ENCODE results near the gene FANCE.

FANCE gene

DNA sequence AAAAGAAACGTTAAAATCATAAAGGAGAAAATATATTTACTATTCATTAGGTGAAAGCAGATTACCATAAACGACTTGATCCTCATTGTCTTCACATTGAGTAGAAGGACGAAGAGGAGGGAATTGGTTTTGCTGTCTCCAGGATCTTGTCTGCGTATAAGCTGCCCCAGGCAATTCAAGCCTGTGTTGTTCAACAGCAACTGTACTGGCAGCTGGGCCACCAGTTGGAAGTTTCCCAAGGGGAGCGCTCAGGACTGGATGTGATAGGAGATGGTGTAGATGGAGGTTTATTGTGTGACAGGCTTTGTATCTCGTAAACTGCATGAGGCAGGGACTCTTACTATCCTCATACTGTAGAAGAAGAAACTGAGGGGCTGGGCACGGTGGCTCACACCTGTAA lies 3.9 kb upstream of the FANCE start:
- ChIA-PET POLR2A (interaction anchor here (0.7 kb wide), 1 partner anchor 87 kb away, joined by 3 read pairs; no protein-coding TSS in a partner anchor), CTCF (interaction anchor here (0.9 to 10.6 kb wide), 14 partner anchors 11 to 161 kb away, joined by 3 to 92 read pairs (median 8); partner anchors contain the start of genes DEF6 and PPARD)
- 100% methylated on average over 5 of the region's 7 CpGs for WGBS (ENCODE audit: insufficient coverage)
- Histone ChIP-seq H3K9me3 (ENCODE audit: control extremely low read depth in 1 of 5, control insufficient read depth in 4 of 5, insufficient read depth in 2 of 5, low read depth in 1 of 5, low read length in 4 of 5) (no peaks in the 10 kb centered on the region), H3K4me1 (ENCODE audit: control extremely low read depth in 1 of 4, control insufficient read depth in 4 of 4, insufficient read depth in 4 of 4, low read length in 3 of 4) (peaks cover 11 to 23% (median 17%) of the 10 kb centered on the region in 4 experiments), H3K27ac (ENCODE audit: insufficient read depth in 1 of 2, low read depth in 1 of 2, low read length in 2 of 2, poor library complexity in 1 of 2, severe bottlenecking in 2 of 2) (no peak overlapping the region), H3K36me3 (ENCODE audit: control insufficient read depth in 4 of 4, insufficient read depth in 4 of 4, low read length in 3 of 4) (no peaks in the 10 kb centered on the region), H3K27me3 (replicated peaks in 2 of 5; ENCODE audit: control insufficient read depth in 4 of 5, insufficient read depth in 5 of 5, low read length in 4 of 5) (peaks cover 0 to 4% (median 3%) of the 10 kb centered on the region in 5 experiments), H3K4me3 (ENCODE audit: control insufficient read depth in 1 of 7, extremely low read depth in 1 of 7, insufficient read depth in 4 of 7, low read depth in 2 of 7, low read length in 6 of 7) (no peak overlapping the region)
- DNase-seq: no peak

- H3K36me3 ChIP-seq (ENCODE audit: control insufficient read depth in 4 of 4, insufficient read depth in 4 of 4, low read length in 3 of 4): no peaks in the 10 kb centered on the region
- no peak overlapping the region for H3K4me3 ChIP-seq (ENCODE audit: control insufficient read depth in 1 of 7, extremely low read depth in 1 of 7, insufficient read depth in 4 of 7, low read depth in 2 of 7, low read length in 6 of 7)
- CTCF ChIA-PET: interaction anchor here (0.7 to 10.6 kb wide), 22 partner anchors 8 to 163 kb away, joined by 3 to 92 read pairs (median 4); partner anchors contain the start of genes DEF6 and PPARD
- peaks cover 18 to 32% (median 21%) of the 10 kb centered on the region in 4 experiments for H3K4me1 ChIP-seq (ENCODE audit: control extremely low read depth in 1 of 4, control insufficient read depth in 4 of 4, insufficient read depth in 4 of 4, low read length in 3 of 4)
- peaks cover 0 to 4% (median 3%) of the 10 kb centered on the region in 5 experiments for H3K27me3 ChIP-seq (replicated peaks in 2 of 5; ENCODE audit: control insufficient read depth in 4 of 5, insufficient read depth in 5 of 5, low read length in 4 of 5)
- DNase-seq: peak; percentile 69 to 82 (median 78)
- H3K27ac ChIP-seq (ENCODE audit: insufficient read depth in 1 of 2, low read depth in 1 of 2, low read length in 2 of 2, poor library complexity in 1 of 2, severe bottlenecking in 2 of 2): no peak overlapping the region
- 47% methylated on average over 12 of the region's 14 CpGs for WGBS (ENCODE audit: insufficient coverage)
- no peaks in the 10 kb centered on the region for H3K9me3 ChIP-seq (ENCODE audit: control extremely low read depth in 1 of 5, control insufficient read depth in 4 of 5, insufficient read depth in 2 of 5, low read depth in 1 of 5, low read length in 4 of 5)
- POLR2A ChIA-PET: interaction anchor here (1.0 to 1.2 kb wide), 4 partner anchors 106 to 153 kb away, joined by 3 to 4 read pairs (median 4); partner anchors contain the start of gene DEF6
These were observed 2.8 kb upstream of the FANCE start for GRCh38 chr6:35449287-35449881.

DNA sequence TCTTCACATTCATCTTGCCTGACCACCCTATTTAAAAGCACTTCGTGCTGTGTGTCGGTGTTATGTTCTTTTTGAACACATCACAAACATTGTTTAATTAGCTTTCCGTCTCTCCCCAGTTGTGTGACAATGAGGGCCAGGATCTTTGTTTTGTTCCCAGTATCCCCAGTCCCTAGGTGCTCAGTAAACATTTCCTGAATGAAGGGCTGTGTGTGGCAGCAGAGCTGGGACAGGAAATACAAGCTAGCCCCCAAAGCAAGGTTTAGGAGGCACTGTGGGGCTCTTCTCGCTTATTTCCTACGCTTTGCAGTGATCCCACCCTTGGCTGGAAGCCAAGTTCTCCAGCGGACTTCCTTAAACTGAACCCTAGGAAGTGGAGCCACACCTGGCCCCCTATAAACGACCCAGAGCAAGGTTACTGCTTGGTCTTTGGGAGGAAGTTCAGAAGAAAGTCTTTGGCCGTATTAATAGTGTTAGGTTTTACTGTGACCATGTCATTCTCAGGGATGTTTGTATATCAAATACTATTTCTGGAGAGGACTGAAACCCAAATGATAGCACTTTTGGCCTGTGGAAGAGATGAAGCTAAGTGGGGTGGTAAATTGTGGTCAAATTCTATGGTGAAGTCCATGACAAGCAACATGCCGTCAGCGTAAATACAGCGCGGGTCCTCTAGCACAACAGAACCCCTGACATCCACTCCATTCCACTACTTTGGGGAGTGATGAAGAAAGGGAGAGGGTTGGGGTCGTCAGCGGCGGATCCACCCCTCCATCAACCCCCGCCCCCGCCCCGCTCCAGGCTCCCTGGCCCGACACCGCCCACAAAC lies 570 bp upstream of the FANCE start:
- peaks cover 18 to 35% (median 21%) of the 10 kb centered on the region in 4 experiments for H3K4me1 ChIP-seq (ENCODE audit: control extremely low read depth in 1 of 4, control insufficient read depth in 4 of 4, insufficient read depth in 4 of 4, low read length in 3 of 4)
- CTCF ChIA-PET: interaction anchor here (1.0 to 10.6 kb wide), 15 partner anchors 9 to 156 kb away, joined by 3 to 92 read pairs (median 5); partner anchors contain the start of genes DEF6, PPARD and RPL10A
- peaks cover 0 to 9% (median 5%) of the 10 kb centered on the region in 4 experiments for H3K36me3 ChIP-seq (ENCODE audit: control insufficient read depth in 4 of 4, insufficient read depth in 4 of 4, low read length in 3 of 4)
- no peaks in the 10 kb centered on the region for H3K9me3 ChIP-seq (ENCODE audit: control extremely low read depth in 1 of 5, control insufficient read depth in 4 of 5, insufficient read depth in 2 of 5, low read depth in 1 of 5, low read length in 4 of 5)
- DNase-seq: peak in 1 of 3 donors; percentile 15
- peak overlapping the region in 6 of 7 experiments; percentile 54 to 85 (median 69) for H3K4me3 ChIP-seq (ENCODE audit: control insufficient read depth in 1 of 7, extremely low read depth in 1 of 7, insufficient read depth in 4 of 7, low read depth in 2 of 7, low read length in 6 of 7)
- H3K27ac ChIP-seq (ENCODE audit: insufficient read depth in 1 of 2, low read depth in 1 of 2, low read length in 2 of 2, poor library complexity in 1 of 2, severe bottlenecking in 2 of 2): no peak overlapping the region
- H3K27me3 ChIP-seq (replicated peaks in 2 of 5; ENCODE audit: control insufficient read depth in 4 of 5, insufficient read depth in 5 of 5, low read length in 4 of 5): peaks cover 0 to under 1% (median 0%) of the 10 kb centered on the region in 5 experiments
- POLR2A ChIA-PET: interaction anchor here (0.6 kb wide), 1 partner anchor 19 kb away, joined by 5 read pairs; no protein-coding TSS in a partner anchor
- WGBS (ENCODE audit: insufficient coverage): 25% methylated on average over 11 of the region's 20 CpGs

GRCh38 chr6:35453236-35453635 lies 1.1 kb downstream of the FANCE start:
- no peak for DNase-seq
- Histone ChIP-seq H3K4me3 (ENCODE audit: control insufficient read depth in 1 of 7, extremely low read depth in 1 of 7, insufficient read depth in 4 of 7, low read depth in 2 of 7, low read length in 6 of 7) (peak overlapping the region in 6 of 7 experiments; percentile 43 to 85 (median 72)), H3K27me3 (replicated peaks in 2 of 5; ENCODE audit: control insufficient read depth in 4 of 5, insufficient read depth in 5 of 5, low read length in 4 of 5) (no peaks in the 10 kb centered on the region), H3K27ac (ENCODE audit: insufficient read depth in 1 of 2, low read depth in 1 of 2, low read length in 2 of 2, poor library complexity in 1 of 2, severe bottlenecking in 2 of 2) (no peak overlapping the region), H3K9me3 (ENCODE audit: control extremely low read depth in 1 of 5, control insufficient read depth in 4 of 5, insufficient read depth in 2 of 5, low read depth in 1 of 5, low read length in 4 of 5) (no peaks in the 10 kb centered on the region), H3K4me1 (ENCODE audit: control extremely low read depth in 1 of 4, control insufficient read depth in 4 of 4, insufficient read depth in 4 of 4, low read length in 3 of 4) (peaks cover 18 to 35% (median 21%) of the 10 kb centered on the region in 4 experiments), H3K36me3 (ENCODE audit: control insufficient read depth in 4 of 4, insufficient read depth in 4 of 4, low read length in 3 of 4) (peaks cover 6 to 20% (median 16%) of the 10 kb centered on the region in 4 experiments)
- WGBS (ENCODE audit: insufficient coverage): 0% methylated on average over 1 of the region's 3 CpGs
- POLR2A ChIA-PET: no interaction called here
- CTCF ChIA-PET: interaction anchor here (0.7 to 2.0 kb wide), 6 partner anchors 13 to 111 kb away, joined by 3 to 7 read pairs (median 4); partner anchors contain the start of genes PPARD and RPL10A

DNA sequence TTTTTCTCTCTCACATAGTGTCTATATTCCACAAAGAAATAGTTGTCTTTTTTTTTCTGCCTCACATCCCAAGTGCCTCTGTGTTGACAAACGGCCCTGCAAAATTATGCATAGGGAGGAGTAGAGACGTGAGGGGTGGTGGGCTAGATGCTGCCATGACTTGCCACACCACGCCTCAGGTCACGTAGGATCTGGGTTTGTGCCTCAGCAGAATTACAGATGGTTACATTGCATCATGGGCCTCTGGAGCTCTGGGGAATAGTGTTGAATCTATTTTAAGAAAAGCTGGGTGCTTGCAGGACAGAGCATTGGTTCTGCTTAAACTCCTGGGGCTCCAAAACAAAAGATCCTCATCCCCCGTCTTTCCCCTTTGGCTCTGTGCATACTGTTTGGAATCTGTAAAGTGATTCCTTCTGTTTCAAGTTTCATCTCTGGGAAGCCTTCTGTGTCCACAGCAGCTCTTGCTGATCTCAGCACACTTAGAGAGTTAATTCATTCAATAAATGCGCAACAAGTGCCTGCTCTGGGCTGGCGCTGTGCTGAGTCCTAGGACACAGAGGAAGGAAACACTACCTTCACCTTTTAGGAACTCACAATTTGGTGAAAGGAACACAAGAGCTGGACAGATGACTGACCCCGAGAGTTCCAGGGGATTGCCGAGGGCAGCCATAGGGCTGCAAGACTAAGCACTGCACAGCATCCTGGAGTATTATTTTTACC lies 2.4 kb downstream of the FANCE start:
- WGBS (ENCODE audit: insufficient coverage): 98% methylated on average over 6 of the region's 9 CpGs
- no peak overlapping the region for H3K27ac ChIP-seq (ENCODE audit: insufficient read depth in 1 of 2, low read depth in 1 of 2, low read length in 2 of 2, poor library complexity in 1 of 2, severe bottlenecking in 2 of 2)
- H3K27me3 ChIP-seq (replicated peaks in 2 of 5; ENCODE audit: control insufficient read depth in 4 of 5, insufficient read depth in 5 of 5, low read length in 4 of 5): no peaks in the 10 kb centered on the region
- CTCF ChIA-PET: interaction anchor here (0.6 to 2.0 kb wide), 9 partner anchors 9 to 168 kb away, joined by 3 to 5 read pairs (median 4); partner anchors contain the start of genes DEF6, PPARD and RPL10A
- H3K36me3 ChIP-seq (ENCODE audit: control insufficient read depth in 4 of 4, insufficient read depth in 4 of 4, low read length in 3 of 4): peaks cover 8 to 28% (median 22%) of the 10 kb centered on the region in 4 experiments
- POLR2A ChIA-PET: no interaction called here
- H3K4me1 ChIP-seq (ENCODE audit: control extremely low read depth in 1 of 4, control insufficient read depth in 4 of 4, insufficient read depth in 4 of 4, low read length in 3 of 4): peaks cover 18 to 35% (median 21%) of the 10 kb centered on the region in 4 experiments
- DNase-seq: no peak
- H3K4me3 ChIP-seq (ENCODE audit: control insufficient read depth in 1 of 7, extremely low read depth in 1 of 7, insufficient read depth in 4 of 7, low read depth in 2 of 7, low read length in 6 of 7): no peak overlapping the region
- no peaks in the 10 kb centered on the region for H3K9me3 ChIP-seq (ENCODE audit: control extremely low read depth in 1 of 5, control insufficient read depth in 4 of 5, insufficient read depth in 2 of 5, low read depth in 1 of 5, low read length in 4 of 5)

GRCh38 chr6:35457907-35458306 lies 5.8 kb downstream of the FANCE start:
- ChIA-PET CTCF (interaction anchor here (0.9 to 3.0 kb wide), 5 partner anchors 9 to 130 kb away, joined by 3 to 10 read pairs (median 3); no protein-coding TSS in a partner anchor), POLR2A (no interaction called here)
- H3K27ac ChIP-seq (ENCODE audit: insufficient read depth in 1 of 2, low read depth in 1 of 2, low read length in 2 of 2, poor library complexity in 1 of 2, severe bottlenecking in 2 of 2): no peak overlapping the region

More at GRCh38 chr6:35457907-35458306, 5.8 kb downstream of the FANCE start:
- no peak for DNase-seq
- H3K36me3 ChIP-seq (ENCODE audit: control insufficient read depth in 4 of 4, insufficient read depth in 4 of 4, low read length in 3 of 4): peaks cover 8 to 40% (median 27%) of the 10 kb centered on the region in 4 experiments
- no peaks in the 10 kb centered on the region for H3K9me3 ChIP-seq (ENCODE audit: control extremely low read depth in 1 of 5, control insufficient read depth in 4 of 5, insufficient read depth in 2 of 5, low read depth in 1 of 5, low read length in 4 of 5)
- H3K27me3 ChIP-seq (replicated peaks in 2 of 5; ENCODE audit: control insufficient read depth in 4 of 5, insufficient read depth in 5 of 5, low read length in 4 of 5): no peaks in the 10 kb centered on the region
- H3K4me3 ChIP-seq (ENCODE audit: control insufficient read depth in 1 of 7, extremely low read depth in 1 of 7, insufficient read depth in 4 of 7, low read depth in 2 of 7, low read length in 6 of 7): no peak overlapping the region
- WGBS (ENCODE audit: insufficient coverage): 100% methylated on average over 2 of the region's 4 CpGs
- peaks cover 6 to 18% (median 10%) of the 10 kb centered on the region in 4 experiments for H3K4me1 ChIP-seq (ENCODE audit: control extremely low read depth in 1 of 4, control insufficient read depth in 4 of 4, insufficient read depth in 4 of 4, low read length in 3 of 4)
